GM23338 (cell line): ENCODE results near the gene FCN1. TPM values are rescaled to one million over a fixed set of nuclear protein-coding genes. Genes with fewer than 3 reads are reported as not detected.
"Not testable (repeated sequence)": the region's sequence is repeated elsewhere in the genome, so short reads cannot be mapped to it uniquely, and the experiment has no call there.

Experiments
- ATAC-seq: fragments of 200-7000 bp; cut with Tn5 transposase; 3 replicates; pipeline ENCODE4 v1.9.1; 2020
- DNase-seq: peaks from one replicate; pipeline ENCODE4 v3.0.0-alpha.2; 2015; ENCODE audit warnings: low spot score
- H2AFZ ChIP-seq: fragments of 200-600 bp; sonication (generic); 2 replicates; pipeline ENCODE4 v1.8.0; 2016; ENCODE audit warnings: antibody characterized with exemption, mild to moderate bottlenecking, moderate library complexity
- H3F3A ChIP-seq: fragments of 200-600 bp; sonication (generic); replicated peaks from 2 replicates; pipeline ENCODE4 v1.8.0; 2017; ENCODE audit warnings: antibody characterized with exemption, mixed run types, low read depth
- H3K27ac ChIP-seq: fragments of 200-600 bp; sonication (generic); 2 replicates; pipeline ENCODE4 v1.6.1; 2016; ENCODE audit warnings: low read depth
- H3K27me3 ChIP-seq: fragments of 200-600 bp; sonication (generic); 2 replicates; pipeline ENCODE4 v1.8.0; 2016; ENCODE audit warnings: mild to moderate bottlenecking, mixed run types, moderate library complexity; ENCODE audit not compliant: insufficient read depth
- H3K36me3 ChIP-seq: fragments of 200-600 bp; sonication (generic); 2 replicates; pipeline ENCODE4 v1.8.0; 2016; ENCODE audit warnings: mild to moderate bottlenecking; ENCODE audit not compliant: insufficient read depth
- H3K4me1 ChIP-seq: fragments of 200-600 bp; sonication (generic); 2 replicates; pipeline ENCODE4 v1.8.0; 2016; ENCODE audit warnings: mild to moderate bottlenecking, moderate library complexity; ENCODE audit not compliant: insufficient read depth
- H3K4me2 ChIP-seq: fragments of 200-600 bp; sonication (generic); 2 replicates; pipeline ENCODE4 v1.7.1; 2017; ENCODE audit warnings: mixed run types
- H3K4me3 ChIP-seq: fragments of 200-600 bp; sonication (generic); 2 replicates; pipeline ENCODE4 v1.6.1; 2016; ENCODE audit warnings: mixed run types
- H3K79me2 ChIP-seq: fragments of 200-600 bp; sonication (generic); replicated peaks from 2 replicates; pipeline ENCODE4 v1.8.0; 2017; ENCODE audit warnings: mild to moderate bottlenecking; ENCODE audit not compliant: insufficient read depth
- H3K9me2 ChIP-seq: fragments of 200-600 bp; sonication (generic); 2 replicates; pipeline ENCODE4 v1.8.0; 2017; ENCODE audit not compliant: insufficient read depth
- H4K20me1 ChIP-seq: fragments of 200-600 bp; sonication (generic); replicated peaks from 2 replicates; pipeline ENCODE4 v1.8.0; 2017; ENCODE audit warnings: mild to moderate bottlenecking; ENCODE audit not compliant: insufficient read depth
- H3K27ac Mint-ChIP-seq: 2 replicates; pipeline ENCODE4 v1.8.0; 2020; ENCODE audit warnings: inconsistent platforms, mild to moderate bottlenecking, moderate library complexity, mixed read lengths
- H3K27me3 Mint-ChIP-seq: 3 replicates; pipeline ENCODE4 v1.8.0; 2022; ENCODE audit warnings: low read depth, mild to moderate bottlenecking, moderate library complexity, mixed read lengths, inconsistent platforms; ENCODE audit not compliant: insufficient read depth, poor library complexity
- H3K36me3 Mint-ChIP-seq: 3 replicates; pipeline ENCODE4 v1.8.0; 2021; ENCODE audit warnings: low read depth, mild to moderate bottlenecking, inconsistent platforms, moderate library complexity, mixed read lengths
- H3K4me1 Mint-ChIP-seq: 3 replicates; pipeline ENCODE4 v1.8.0; 2020; ENCODE audit warnings: mild to moderate bottlenecking, inconsistent platforms, mixed read lengths
- H3K4me3 Mint-ChIP-seq: 3 replicates; pipeline ENCODE4 v1.8.0; 2021; ENCODE audit warnings: moderate library complexity, mild to moderate bottlenecking, inconsistent platforms, mixed read lengths
- H3K9me3 Mint-ChIP-seq: 3 replicates; pipeline ENCODE4 v1.8.0; 2020; ENCODE audit warnings: moderate library complexity, mild to moderate bottlenecking, inconsistent platforms, mixed read lengths
- CREB1 ChIP-seq: fragments of 250-450 bp; sonication (Bioruptor Pico); IDR thresholded peaks from 2 replicates; pipeline ENCODE4 v1.5.0; 2020; ENCODE audit warnings: low read depth, mild to moderate bottlenecking, moderate library complexity
- ETS1 ChIP-seq: IDR thresholded peaks from 2 replicates; pipeline ENCODE4 v1.6.1; 2016; ENCODE audit warnings: antibody characterized with exemption
- EZH2 ChIP-seq: fragments of 200-600 bp; sonication (generic); IDR thresholded peaks from one replicate; pipeline ENCODE4 v1.8.0; 2017; ENCODE audit warnings: antibody characterized with exemption, mild to moderate bottlenecking, low read depth; ENCODE audit not compliant: unreplicated experiment
- EZH2phosphoT487 ChIP-seq: fragments of 200-600 bp; sonication (generic); IDR thresholded peaks from one replicate; pipeline ENCODE4 v1.8.1; 2018; ENCODE audit warnings: antibody characterized with exemption; ENCODE audit not compliant: unreplicated experiment
- JUNB ChIP-seq: IDR thresholded peaks from one replicate; pipeline ENCODE4 v1.6.1; 2016; ENCODE audit warnings: antibody characterized with exemption; ENCODE audit not compliant: unreplicated experiment
- NANOG ChIP-seq: IDR thresholded peaks from 2 replicates; pipeline ENCODE4 v1.6.1; 2016; ENCODE audit warnings: antibody characterized with exemption, borderline replicate concordance
- STAT1 ChIP-seq: IDR thresholded peaks from one replicate; pipeline ENCODE4 v1.6.1; 2016; ENCODE audit warnings: antibody characterized with exemption; ENCODE audit not compliant: unreplicated experiment
- ZNF331 ChIP-seq: fragments of 250-450 bp; sonication (Bioruptor Pico); IDR thresholded peaks from 2 replicates; pipeline ENCODE4 v1.5.0; 2020; ENCODE audit warnings: low read depth, mild to moderate bottlenecking, moderate library complexity
- polyA plus RNA-seq: library from polyadenylated mRNA; unstranded; fragments of >200 nt; fragmentation: Nextera tagmentation; extraction: Ambion mirVana; gene quantifications from 2 replicates; pipeline ENCODE4 v1.2.1, GENCODE V29; 2016
- total RNA-seq: library from RNA; depleted of rRNA; stranded (reverse); fragments of >200 nt; shearing (Covaris generic); gene quantifications from 2 replicates; pipeline ENCODE4 v1.2.3, GENCODE V29; 2014
- TF ChIP-seq, protein P1 (sequence below), 2 experiments: fragments of 200-600 bp in 1 of 2; sonication (generic) in 1 of 2; conservative IDR thresholded peaks; 2 replicates each; pipeline versions ENCODE4 v1.5.1 to v1.6.1; 2016 to 2017; ENCODE audit warnings: antibody characterized with exemption in 2 of 2, low read depth in 2 of 2, mild to moderate bottlenecking in 2 of 2, moderate library complexity in 1 of 2
- TF ChIP-seq, protein P2 (sequence below): IDR thresholded peaks from one replicate; pipeline ENCODE4 v1.6.1; 2018; ENCODE audit warnings: antibody characterized with exemption; ENCODE audit not compliant: unreplicated experiment

Gene FCN1
- total and polyA plus RNA-seq, 2 experiments from 2014 or later = not detected

DNA sequence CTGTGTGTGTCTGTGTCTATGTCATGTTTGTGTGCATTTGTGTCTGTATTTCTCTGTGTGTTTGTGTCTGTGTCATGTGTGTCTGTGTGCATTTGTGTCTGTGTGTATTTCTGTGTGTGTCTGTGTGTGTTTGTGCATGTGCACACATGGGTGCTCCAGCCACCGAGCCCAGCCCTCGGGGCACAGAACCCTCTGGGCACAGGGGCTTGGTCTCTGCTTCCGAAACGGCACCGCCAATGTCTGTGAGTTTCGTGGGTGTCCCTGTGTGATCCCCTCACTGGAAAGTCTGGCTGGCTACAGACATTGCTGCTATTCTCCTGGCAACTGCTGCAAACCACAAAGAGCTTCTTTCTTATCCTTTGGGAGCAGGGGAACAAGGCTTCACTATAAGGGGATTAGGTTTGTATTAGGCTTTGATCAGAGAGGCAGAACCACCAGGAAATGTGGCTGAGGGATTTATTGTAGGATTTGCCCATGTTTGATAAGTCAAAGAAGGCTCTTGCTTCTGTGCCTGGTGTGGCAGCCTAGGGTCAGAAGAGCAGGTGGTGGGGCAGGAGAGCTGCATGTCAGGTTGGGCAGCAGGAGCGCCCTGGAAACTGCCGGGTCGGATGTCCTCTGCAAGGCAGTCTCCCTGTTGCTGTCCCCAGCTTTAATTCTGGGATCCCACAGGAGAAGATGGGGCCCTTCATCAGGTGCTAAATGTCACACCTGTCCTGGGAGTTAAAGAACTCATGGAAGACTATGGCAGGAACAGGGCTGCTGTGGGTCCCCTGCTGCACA, 39.6 kb upstream of the FCN1 start:
- Histone ChIP-seq H3K36me3 (no peaks in the 10 kb centered on the region), H3K9me2 (no peaks in the 10 kb centered on the region), H3K27me3 (no peaks in the 10 kb centered on the region), H2AFZ (no peak overlapping the region), H3K4me2 (no peak overlapping the region), H3K4me3 (no peak overlapping the region), H3F3A (no peaks in the 10 kb centered on the region), H3K79me2 (no peaks in the 10 kb centered on the region), H3K27ac (no peak overlapping the region), H4K20me1 (no peaks in the 10 kb centered on the region), H3K4me1 (no peaks in the 10 kb centered on the region)
- Mint-ChIP-seq H3K27ac (no peak overlapping the region), H3K4me1 (no peaks in the 10 kb centered on the region; the same call in 2 of the 3 replicates), H3K27me3 (peaks cover 3% of the 10 kb centered on the region), H3K4me3 (no peak overlapping the region), H3K36me3 (no peaks in the 10 kb centered on the region), H3K9me3 (peaks cover 5% of the 10 kb centered on the region; the same call in 1 of the 3 replicates)
- no peak for TF ChIP-seq NANOG
- DNase-seq (no peak), ATAC-seq (no peak)

GRCh38 chr9:134956387-134956786, 38.7 kb upstream of the FCN1 start:
- H3K27me3 Mint-ChIP-seq, DNase-seq, H3K4me1 Mint-ChIP-seq, H3F3A ChIP-seq, H3K4me3 ChIP-seq, H3K36me3 Mint-ChIP-seq, H3K27ac Mint-ChIP-seq, H2AFZ ChIP-seq, H3K9me2 ChIP-seq, H3K4me2 ChIP-seq, H3K27ac ChIP-seq, ATAC-seq, H3K27me3 ChIP-seq, H3K4me3 Mint-ChIP-seq, H3K79me2 ChIP-seq, H3K36me3 ChIP-seq, H3K9me3 Mint-ChIP-seq, H4K20me1 ChIP-seq, H3K4me1 ChIP-seq: not testable (repeated sequence)

- no peaks in the 10 kb centered on the region for H3F3A ChIP-seq
- DNase-seq = no peak
- Mint-ChIP-seq H3K9me3 (peaks cover 5% of the 10 kb centered on the region; the same call in 1 of the 3 replicates), H3K36me3 (no peaks in the 10 kb centered on the region), H3K4me3 (no peak overlapping the region), H3K4me1 (no peaks in the 10 kb centered on the region; the same call in 2 of the 3 replicates), H3K27ac (no peak overlapping the region), H3K27me3 (no peaks in the 10 kb centered on the region)
- no peaks in the 10 kb centered on the region for H3K36me3 ChIP-seq
- H3K4me1 ChIP-seq = no peaks in the 10 kb centered on the region
- H3K27ac ChIP-seq = no peak overlapping the region
- 0 out of 2 replicates have a peak, but pooled peaks cover 3% of the 10 kb centered on the region for H3K9me2 ChIP-seq
- no peak for ATAC-seq
- H3K27me3 ChIP-seq = no peaks in the 10 kb centered on the region
- H3K4me3 ChIP-seq = no peak overlapping the region
- H4K20me1 ChIP-seq = no peaks in the 10 kb centered on the region
- H3K79me2 ChIP-seq = no peaks in the 10 kb centered on the region
- no peak overlapping the region for H3K4me2 ChIP-seq
- H2AFZ ChIP-seq = no peak overlapping the region
- TF ChIP-seq STAT1 (no peak), NANOG (no peak), ETS1 (no peak), CREB1 (CRISPR knock-in tag) (no peak), JUNB (no peak), EZH2 (no peak), ZNF331 (CRISPR knock-in tag) (no peak), EZH2phosphoT487 (no peak)
- TF ChIP-seq, protein P1, sequence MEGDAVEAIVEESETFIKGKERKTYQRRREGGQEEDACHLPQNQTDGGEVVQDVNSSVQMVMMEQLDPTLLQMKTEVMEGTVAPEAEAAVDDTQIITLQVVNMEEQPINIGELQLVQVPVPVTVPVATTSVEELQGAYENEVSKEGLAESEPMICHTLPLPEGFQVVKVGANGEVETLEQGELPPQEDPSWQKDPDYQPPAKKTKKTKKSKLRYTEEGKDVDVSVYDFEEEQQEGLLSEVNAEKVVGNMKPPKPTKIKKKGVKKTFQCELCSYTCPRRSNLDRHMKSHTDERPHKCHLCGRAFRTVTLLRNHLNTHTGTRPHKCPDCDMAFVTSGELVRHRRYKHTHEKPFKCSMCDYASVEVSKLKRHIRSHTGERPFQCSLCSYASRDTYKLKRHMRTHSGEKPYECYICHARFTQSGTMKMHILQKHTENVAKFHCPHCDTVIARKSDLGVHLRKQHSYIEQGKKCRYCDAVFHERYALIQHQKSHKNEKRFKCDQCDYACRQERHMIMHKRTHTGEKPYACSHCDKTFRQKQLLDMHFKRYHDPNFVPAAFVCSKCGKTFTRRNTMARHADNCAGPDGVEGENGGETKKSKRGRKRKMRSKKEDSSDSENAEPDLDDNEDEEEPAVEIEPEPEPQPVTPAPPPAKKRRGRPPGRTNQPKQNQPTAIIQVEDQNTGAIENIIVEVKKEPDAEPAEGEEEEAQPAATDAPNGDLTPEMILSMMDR (conservative IDR thresholded peaks at IDR 0.05; ENCODE audit: low read depth in 2 of 2) = no peak
- TF ChIP-seq, protein P2, sequence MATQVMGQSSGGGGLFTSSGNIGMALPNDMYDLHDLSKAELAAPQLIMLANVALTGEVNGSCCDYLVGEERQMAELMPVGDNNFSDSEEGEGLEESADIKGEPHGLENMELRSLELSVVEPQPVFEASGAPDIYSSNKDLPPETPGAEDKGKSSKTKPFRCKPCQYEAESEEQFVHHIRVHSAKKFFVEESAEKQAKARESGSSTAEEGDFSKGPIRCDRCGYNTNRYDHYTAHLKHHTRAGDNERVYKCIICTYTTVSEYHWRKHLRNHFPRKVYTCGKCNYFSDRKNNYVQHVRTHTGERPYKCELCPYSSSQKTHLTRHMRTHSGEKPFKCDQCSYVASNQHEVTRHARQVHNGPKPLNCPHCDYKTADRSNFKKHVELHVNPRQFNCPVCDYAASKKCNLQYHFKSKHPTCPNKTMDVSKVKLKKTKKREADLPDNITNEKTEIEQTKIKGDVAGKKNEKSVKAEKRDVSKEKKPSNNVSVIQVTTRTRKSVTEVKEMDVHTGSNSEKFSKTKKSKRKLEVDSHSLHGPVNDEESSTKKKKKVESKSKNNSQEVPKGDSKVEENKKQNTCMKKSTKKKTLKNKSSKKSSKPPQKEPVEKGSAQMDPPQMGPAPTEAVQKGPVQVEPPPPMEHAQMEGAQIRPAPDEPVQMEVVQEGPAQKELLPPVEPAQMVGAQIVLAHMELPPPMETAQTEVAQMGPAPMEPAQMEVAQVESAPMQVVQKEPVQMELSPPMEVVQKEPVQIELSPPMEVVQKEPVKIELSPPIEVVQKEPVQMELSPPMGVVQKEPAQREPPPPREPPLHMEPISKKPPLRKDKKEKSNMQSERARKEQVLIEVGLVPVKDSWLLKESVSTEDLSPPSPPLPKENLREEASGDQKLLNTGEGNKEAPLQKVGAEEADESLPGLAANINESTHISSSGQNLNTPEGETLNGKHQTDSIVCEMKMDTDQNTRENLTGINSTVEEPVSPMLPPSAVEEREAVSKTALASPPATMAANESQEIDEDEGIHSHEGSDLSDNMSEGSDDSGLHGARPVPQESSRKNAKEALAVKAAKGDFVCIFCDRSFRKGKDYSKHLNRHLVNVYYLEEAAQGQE = no peak
These were observed 38.1 kb upstream of the FCN1 start for GRCh38 chr9:134955801-134956200.
